NCI-H1436 (cell line): ENCODE data around the gene USF1.
A peak's percentile ranks its signal among the peaks of the same experiment; 100 is the strongest.

Experiments
- DNase-seq: peaks from one replicate; lab custom pipeline; 2025; lab: John Stamatoyannopoulos, UW

USF1 gene

GRCh38 chr1:161045736-161046604 is at the start of gene USF1:
TSS of gene USF1 (minus strand) at chr1:161045977. CDS start at chr1:161043275, 2,702 bp downstream.
- peak; percentile 93 for DNase-seq

GRCh38 chr1:161095230-161095629 is 49.5 kb upstream of the USF1 start:
- no peak for DNase-seq

GRCh38 chr1:161094481-161094880 is 48.7 kb upstream of the USF1 start:
- no peak for DNase-seq

- no peak for DNase-seq
Observed at GRCh38 chr1:161092621-161093028, 46.8 kb upstream of the USF1 start.

- DNase-seq = no peak
Observed at GRCh38 chr1:161091796-161092507, 46.2 kb upstream of the USF1 start.

GRCh38 chr1:161091093-161091492 is 45.3 kb upstream of the USF1 start:
- DNase-seq = no peak

- DNase-seq = no peak
Observed at GRCh38 chr1:161090617-161091016, 44.8 kb upstream of the USF1 start.

- DNase-seq = no peak
Observed at GRCh38 chr1:161089938-161090337, 44.2 kb upstream of the USF1 start.

GRCh38 chr1:161089251-161089924 is 43.6 kb upstream of the USF1 start, which contains the start of gene NECTIN4:
TSS of gene NECTIN4 (minus strand) at chr1:161089558. CDS start at chr1:161089296, 262 bp downstream.
- no peak for DNase-seq

- no peak for DNase-seq
Observed at GRCh38 chr1:161088587-161089110, 42.9 kb upstream of the USF1 start.

GRCh38 chr1:161086457-161086856 is 40.7 kb upstream of the USF1 start:
- DNase-seq = no peak

- DNase-seq = no peak
Observed at GRCh38 chr1:161085165-161085564, 39.4 kb upstream of the USF1 start.

GRCh38 chr1:161084597-161084988 is 38.8 kb upstream of the USF1 start:
- no peak for DNase-seq

GRCh38 chr1:161083748-161084596 is 38.2 kb upstream of the USF1 start:
- no peak for DNase-seq

GRCh38 chr1:161082996-161083747 is 37.4 kb upstream of the USF1 start:
- no peak for DNase-seq

- no peak for DNase-seq
Observed at GRCh38 chr1:161082483-161082882, 36.7 kb upstream of the USF1 start.

GRCh38 chr1:161081519-161081918 is 35.7 kb upstream of the USF1 start:
- no peak for DNase-seq

- no peak for DNase-seq
Observed at GRCh38 chr1:161080441-161081405, 34.9 kb upstream of the USF1 start.

GRCh38 chr1:161079436-161080110 is 33.8 kb upstream of the USF1 start:
- DNase-seq = no peak
